Limb (tissue), 2 donors: ENCODE results near the gene TSC1.
"Not testable (repeated sequence)": the region's sequence is repeated elsewhere in the genome, so short reads cannot be mapped to it uniquely, and the experiment has no call there.

ENCODE experiments used
- DNase-seq, 2 donors: peaks; one replicate each; pipeline ENCODE4 v3.0.0-alpha.2; 2016; ENCODE audit errors: extremely low spot score in 2 of 2

The TSC1 gene

GRCh38 chr9:132976571-132976970, 32.2 kb upstream of the TSC1 start:
- DNase-seq: no peak

- no peak for DNase-seq
Observed at GRCh38 chr9:132975961-132976360, 31.5 kb upstream of the TSC1 start.

- DNase-seq: no peak
Observed at GRCh38 chr9:132973713-132974112, 29.3 kb upstream of the TSC1 start.

GRCh38 chr9:132973166-132973565, 28.8 kb upstream of the TSC1 start:
- no peak for DNase-seq

- no peak for DNase-seq
Observed at GRCh38 chr9:132970324-132971062, 26.1 kb upstream of the TSC1 start.

GRCh38 chr9:132969783-132970182, 25.4 kb upstream of the TSC1 start:
- no peak for DNase-seq

- not testable (repeated sequence) for DNase-seq
Observed at GRCh38 chr9:132967908-132968307, 23.5 kb upstream of the TSC1 start.

GRCh38 chr9:132965478-132965877, 21.1 kb upstream of the TSC1 start:
- no peak for DNase-seq

- DNase-seq: no peak
Observed at GRCh38 chr9:132961002-132961401, 16.6 kb upstream of the TSC1 start.

GRCh38 chr9:132957805-132958204, 13.4 kb upstream of the TSC1 start:
- no peak for DNase-seq

- DNase-seq: no peak
Observed at GRCh38 chr9:132955768-132956167, 11.4 kb upstream of the TSC1 start.

- DNase-seq: no peak
Observed at GRCh38 chr9:132955123-132955522, 10.7 kb upstream of the TSC1 start.

GRCh38 chr9:132949709-132950108, 5.3 kb upstream of the TSC1 start:
- no peak for DNase-seq

- no peak for DNase-seq
Observed at GRCh38 chr9:132948482-132949050, 4.2 kb upstream of the TSC1 start.

- no peak for DNase-seq
Observed at GRCh38 chr9:132947756-132948155, 3.3 kb upstream of the TSC1 start.

GRCh38 chr9:132946631-132947295, 2.3 kb upstream of the TSC1 start:
- no peak for DNase-seq

GRCh38 chr9:132946211-132946610, 1.8 kb upstream of the TSC1 start:
- DNase-seq: no peak

- no peak for DNase-seq
Observed at GRCh38 chr9:132945186-132946130, 1.0 kb upstream of the TSC1 start.

- no peak for DNase-seq
Observed at GRCh38 chr9:132943651-132944293, 644 bp downstream of the TSC1 start.

- no peak for DNase-seq
Observed at GRCh38 chr9:132942541-132943182, 1.8 kb downstream of the TSC1 start.

GRCh38 chr9:132939169-132939568, 5.2 kb downstream of the TSC1 start:
- no peak for DNase-seq
